HEK293T (cell line): ENCODE results near the gene POTEM.
"Not testable (repeated sequence)": the region's sequence is repeated elsewhere in the genome, so short reads cannot be mapped to it uniquely, and the experiment has no call there.

Experiments used
- BHLHE40 ChIP-seq: fragments of 450-650 bp; IDR thresholded peaks from 2 replicates; pipeline ENCODE4 v1.6.1; 2016; ENCODE audit warnings: mild to moderate bottlenecking, moderate library complexity, borderline replicate concordance
- FOXA1 ChIP-seq: fragments of 450-650 bp; IDR thresholded peaks from 2 replicates; pipeline ENCODE4 v1.6.1; 2016; ENCODE audit warnings: mild to moderate bottlenecking
- SP1 ChIP-seq: fragments of 450-650 bp; IDR thresholded peaks from 2 replicates; pipeline ENCODE4 v1.6.1; 2017
- TARDBP ChIP-seq: fragments of 450-650 bp; IDR thresholded peaks from 2 replicates; pipeline ENCODE4 v1.6.1; 2016

- TF ChIP-seq TARDBP, SP1, FOXA1, BHLHE40: not testable (repeated sequence)
Measured at GRCh38 chr14:18921055-18921701, 46.1 kb upstream of the POTEM start.
